A673 (cell line): Measurements from ENCODE around the gene PIEZO1. TPM values are rescaled to one million over a fixed set of nuclear protein-coding genes. Genes with fewer than 3 reads are reported as not detected.
A peak's percentile ranks its signal among the peaks of the same experiment; 100 is the strongest.

ENCODE experiments used
- BruUV-seq: library from RNA; stranded (reverse); fragments of 400-500 nt; replicated peaks from 2 replicates; lab custom pipeline; 2021; lab: Mats Ljungman, UMichigan
- CTCF ChIA-PET: fragments of 300-600 bp; sonication (Branson Sonifier 250); formaldehyde crosslinking; loops from one replicate; lab custom pipeline; 2022; ENCODE audit warnings: antibody characterized with exemption; lab: Charles Lee
- POLR2A ChIA-PET: fragments of 300-600 bp; sonication (Branson Sonifier 250); formaldehyde crosslinking; loops from one replicate; lab custom pipeline; 2022; ENCODE audit warnings: antibody characterized with exemption; ENCODE audit not compliant: low non-redundant PET; lab: Charles Lee
- DNase-seq: peaks from one replicate; pipeline ENCODE4 v3.0.0-alpha.2; 2015; ENCODE audit warnings: low spot score
- H3K27ac ChIP-seq: fragments of 200-600 bp; sonication (generic); 2 replicates; pipeline ENCODE4 v1.5.1; 2016; ENCODE audit warnings: mixed run types, low read depth, mild to moderate bottlenecking, mixed read lengths, antibody characterized with exemption, low read length; ENCODE audit not compliant: poor library complexity, severe bottlenecking
- H3K27me3 ChIP-seq: fragments of 200-600 bp; sonication (generic); replicated peaks from 2 replicates; pipeline ENCODE4 v1.6.1; 2017; ENCODE audit warnings: mixed run types, low read depth, mild to moderate bottlenecking, mixed read lengths, antibody characterized with exemption, low read length; ENCODE audit not compliant: insufficient read depth, poor library complexity
- H3K36me3 ChIP-seq: fragments of 200-600 bp; sonication (generic); 2 replicates; pipeline ENCODE4 v1.6.1; 2016; ENCODE audit warnings: mixed run types, mild to moderate bottlenecking, mixed read lengths, antibody characterized with exemption, low read length; ENCODE audit not compliant: insufficient read depth, poor library complexity, severe bottlenecking
- H3K4me1 ChIP-seq: fragments of 200-600 bp; sonication (generic); 2 replicates; pipeline ENCODE4 v1.6.1; 2017; ENCODE audit warnings: mixed run types, mild to moderate bottlenecking, mixed read lengths, antibody characterized with exemption, low read length; ENCODE audit not compliant: insufficient read depth, poor library complexity, severe bottlenecking
- H3K4me3 ChIP-seq: fragments of 200-600 bp; sonication (generic); 2 replicates; pipeline ENCODE4 v1.5.1; 2016; ENCODE audit warnings: low read depth, mixed run types, mild to moderate bottlenecking, mixed read lengths, low read length; ENCODE audit not compliant: poor library complexity, severe bottlenecking
- H3K9me3 ChIP-seq: fragments of 200-600 bp; sonication (generic); 2 replicates; pipeline ENCODE4 v1.6.1; 2016; ENCODE audit warnings: mixed run types, low read depth, mild to moderate bottlenecking, mixed read lengths, antibody characterized with exemption, low read length; ENCODE audit not compliant: poor library complexity, severe bottlenecking
- EZH2 ChIP-seq: fragments of 200-600 bp; sonication (generic); IDR thresholded peaks from 2 replicates; pipeline ENCODE4 v1.6.1; 2017; ENCODE audit warnings: borderline replicate concordance, low read depth, mild to moderate bottlenecking, mixed read lengths, antibody characterized with exemption, low read length; ENCODE audit not compliant: poor library complexity, severe bottlenecking
- intact Hi-C: fragments of 100-400 bp; cut with micrococcal nuclease; formaldehyde crosslinking; loops from one replicate; pipeline ENCODE4 v1.10.0; 2022; ENCODE audit not compliant: unreplicated experiment
- total RNA-seq: library from RNA; stranded (reverse); gene quantifications from 2 replicates; pipeline ENCODE4 v1.2.3, GENCODE V29; 2021
- TF ChIP-seq, protein P1 (sequence below): fragments of 300-800, 200-600 bp; sonication (generic); conservative IDR thresholded peaks from 2 replicates; pipeline ENCODE4 v1.5.1; 2017; ENCODE audit warnings: low read depth, mild to moderate bottlenecking, antibody characterized with exemption, low read length, moderate library complexity, mixed read lengths

Gene PIEZO1
- total RNA-seq, 1 experiment from 2014 or later = 174 TPM

DNA sequence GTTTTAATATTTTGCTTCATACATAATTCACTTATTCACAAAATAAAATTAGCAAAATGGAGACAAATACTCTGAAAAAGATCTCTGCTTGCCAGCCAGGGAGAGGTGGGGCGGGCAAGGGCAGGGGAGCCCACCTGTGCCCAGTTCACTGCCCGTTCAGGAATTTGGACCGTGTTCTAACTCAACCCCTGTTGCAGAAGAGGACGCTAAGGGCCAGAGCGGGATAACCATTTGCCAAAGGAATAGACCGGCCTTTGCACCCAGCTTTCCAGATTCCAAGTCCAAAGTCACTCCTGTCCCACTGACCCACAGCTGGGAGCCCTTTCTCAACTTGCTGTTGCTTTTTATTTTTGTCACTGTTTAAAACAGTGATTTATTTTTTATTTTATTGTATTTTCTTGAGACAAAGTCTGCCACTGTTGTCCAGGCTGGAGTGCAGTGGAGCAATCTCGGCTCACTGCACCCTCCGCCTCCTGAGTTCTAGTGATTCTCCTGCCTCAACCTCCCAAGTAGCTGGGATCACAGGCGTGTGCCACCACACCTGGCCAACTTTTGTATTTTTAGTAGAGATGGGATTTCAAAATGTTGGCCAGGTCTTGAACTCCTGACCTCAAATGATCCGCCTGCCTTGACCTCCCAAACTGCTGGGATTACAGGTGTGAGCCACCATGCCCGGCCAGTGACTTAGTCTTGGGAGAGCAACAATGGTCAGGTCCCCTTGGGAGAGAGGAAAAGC, 2.7 kb upstream of the PIEZO1 start:
- intact Hi-C loops = no loop called here
- CTCF ChIA-PET = interaction anchor here (0.6 kb wide), 1 partner anchor 50 kb away, joined by 4 read pairs; no protein-coding TSS in a partner anchor
- BruUV-seq = no TSS peak
- no peak overlapping the region for H3K4me3 ChIP-seq
- POLR2A ChIA-PET = no interaction called here
- no peaks in the 10 kb centered on the region for H3K9me3 ChIP-seq
- no peak for TF ChIP-seq EZH2
- TF ChIP-seq, protein P1, sequence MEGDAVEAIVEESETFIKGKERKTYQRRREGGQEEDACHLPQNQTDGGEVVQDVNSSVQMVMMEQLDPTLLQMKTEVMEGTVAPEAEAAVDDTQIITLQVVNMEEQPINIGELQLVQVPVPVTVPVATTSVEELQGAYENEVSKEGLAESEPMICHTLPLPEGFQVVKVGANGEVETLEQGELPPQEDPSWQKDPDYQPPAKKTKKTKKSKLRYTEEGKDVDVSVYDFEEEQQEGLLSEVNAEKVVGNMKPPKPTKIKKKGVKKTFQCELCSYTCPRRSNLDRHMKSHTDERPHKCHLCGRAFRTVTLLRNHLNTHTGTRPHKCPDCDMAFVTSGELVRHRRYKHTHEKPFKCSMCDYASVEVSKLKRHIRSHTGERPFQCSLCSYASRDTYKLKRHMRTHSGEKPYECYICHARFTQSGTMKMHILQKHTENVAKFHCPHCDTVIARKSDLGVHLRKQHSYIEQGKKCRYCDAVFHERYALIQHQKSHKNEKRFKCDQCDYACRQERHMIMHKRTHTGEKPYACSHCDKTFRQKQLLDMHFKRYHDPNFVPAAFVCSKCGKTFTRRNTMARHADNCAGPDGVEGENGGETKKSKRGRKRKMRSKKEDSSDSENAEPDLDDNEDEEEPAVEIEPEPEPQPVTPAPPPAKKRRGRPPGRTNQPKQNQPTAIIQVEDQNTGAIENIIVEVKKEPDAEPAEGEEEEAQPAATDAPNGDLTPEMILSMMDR = no peak
- no peaks in the 10 kb centered on the region for H3K27me3 ChIP-seq
- H3K4me1 ChIP-seq = peaks cover 22% of the 10 kb centered on the region
- H3K36me3 ChIP-seq = no peaks in the 10 kb centered on the region
- no peak for DNase-seq
- H3K27ac ChIP-seq = no peak overlapping the region

DNA sequence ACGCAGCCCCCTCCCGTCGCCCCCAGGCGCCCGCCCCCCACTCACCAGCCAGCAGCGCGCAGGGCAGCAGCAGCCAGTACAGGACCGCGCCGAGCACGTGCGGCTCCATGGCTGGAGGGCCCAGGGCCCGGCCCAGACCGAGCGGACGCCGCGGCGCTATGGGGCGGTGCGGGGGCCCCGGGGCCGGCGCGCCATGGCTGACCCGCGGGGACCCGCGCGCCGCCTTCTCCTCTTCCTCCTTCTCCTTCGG, 239 bp downstream of the PIEZO1 start:
- POLR2A ChIA-PET = interaction anchor here (1.0 kb wide), 1 partner anchor 13 kb away, joined by 5 read pairs; no protein-coding TSS in a partner anchor
- DNase-seq = no peak
- intact Hi-C loops = loop anchor here (1.0 kb wide), 1 partner anchor 47 kb away; no protein-coding TSS in a partner anchor
- no peaks in the 10 kb centered on the region for H3K27me3 ChIP-seq
- H3K36me3 ChIP-seq = no peaks in the 10 kb centered on the region
- TF ChIP-seq, protein P1 = no peak
- no peak for TF ChIP-seq EZH2
- no TSS peak for BruUV-seq
- H3K27ac ChIP-seq = peak overlapping the region; percentile 95
- H3K4me3 ChIP-seq = peak overlapping the region; percentile 74
- CTCF ChIA-PET = interaction anchor here (0.5 to 2.5 kb wide), 5 partner anchors 12 to 193 kb away, joined by 3 to 24 read pairs (median 4); no protein-coding TSS in a partner anchor
- H3K9me3 ChIP-seq = no peaks in the 10 kb centered on the region
- peaks cover 45% of the 10 kb centered on the region for H3K4me1 ChIP-seq

DNA sequence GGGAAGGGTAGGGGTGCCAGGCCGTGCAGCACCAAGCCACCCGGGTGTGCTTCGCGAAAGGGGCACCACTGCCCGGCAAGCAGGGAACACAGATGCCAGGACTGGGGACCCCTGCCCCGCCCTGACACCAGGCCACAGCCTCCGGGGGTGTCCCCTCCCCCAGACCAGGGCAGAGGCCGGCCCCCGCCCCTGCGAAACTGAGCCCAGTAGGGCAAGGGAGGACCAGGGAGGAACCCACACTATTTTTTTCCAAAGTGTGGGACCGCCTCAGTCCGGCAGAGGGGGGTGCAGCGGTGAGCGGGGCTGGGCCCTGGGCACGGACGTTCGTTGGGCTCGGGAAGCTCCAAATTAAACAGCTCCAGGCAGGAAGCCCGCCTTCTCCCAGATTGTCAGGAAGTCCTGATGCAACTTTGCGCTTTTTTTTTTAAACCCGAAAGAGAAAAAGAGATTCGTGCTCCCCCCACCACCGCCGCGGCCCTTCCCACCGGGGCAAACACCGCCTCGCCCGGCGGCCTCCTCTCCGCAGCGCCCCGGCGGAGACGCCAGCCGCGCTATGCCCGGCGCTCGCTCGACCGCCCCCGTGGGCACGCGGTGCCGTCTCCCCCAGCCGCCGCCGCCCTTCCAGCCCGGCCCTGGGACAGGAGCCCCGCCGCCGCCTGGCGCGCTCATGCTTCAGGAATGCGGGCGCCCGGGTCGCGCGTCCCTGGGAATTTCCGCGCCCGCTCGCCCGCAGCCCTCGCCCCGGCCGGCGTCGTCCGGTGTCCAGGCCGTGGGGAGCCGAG, 755 bp downstream of the PIEZO1 start:
- DNase-seq = peak; percentile 84
- no peaks in the 10 kb centered on the region for H3K27me3 ChIP-seq
- BruUV-seq = no TSS peak
- H3K36me3 ChIP-seq = no peaks in the 10 kb centered on the region
- H3K4me1 ChIP-seq = peaks cover 50% of the 10 kb centered on the region
- CTCF ChIA-PET = interaction anchor here (0.5 to 2.5 kb wide), 5 partner anchors 12 to 193 kb away, joined by 3 to 24 read pairs (median 4); no protein-coding TSS in a partner anchor
- peak overlapping the region; percentile 95 for H3K27ac ChIP-seq
- TF ChIP-seq, protein P1 = peak; percentile 53
- no peak for TF ChIP-seq EZH2
- intact Hi-C loops = no loop called here
- POLR2A ChIA-PET = interaction anchor here (0.6 to 1.0 kb wide), 2 partner anchors 13 to 61 kb away, joined by 3 to 5 read pairs; no protein-coding TSS in a partner anchor
- H3K9me3 ChIP-seq = no peaks in the 10 kb centered on the region
- peak overlapping the region; percentile 74 for H3K4me3 ChIP-seq
